ENCODE data around the gene SCG3.

- TF ChIP-seq CTCF (IDR thresholded peaks at IDR 0.05) (no peak), POLR2AphosphoS5 (IDR thresholded peaks at IDR 0.05) (no peak)
Measured at GRCh38 chr15:51681303-51681963, at the start of gene SCG3.
